NB4 (cell line): ENCODE results near the gene CTDP1.

Experiments used
- DNase-seq: peaks from one replicate; pipeline ENCODE4 v3.0.0; 2010; ENCODE audit warnings: low read depth
- H3K4me3 ChIP-seq: one replicate; pipeline ENCODE4 v1.5.1; 2011; ENCODE audit warnings: mild to moderate bottlenecking, low read depth, low read length, moderate library complexity
- CTCF ChIP-seq: IDR thresholded peaks from one replicate; pipeline ENCODE4 v1.5.1; 2012; ENCODE audit warnings: low read depth, low read length
- MAX ChIP-seq: IDR thresholded peaks from 2 replicates; pipeline ENCODE4 v1.6.1; 2011; ENCODE audit warnings: low read depth, low read length
- MYC ChIP-seq: IDR thresholded peaks from 2 replicates; pipeline ENCODE4 v1.6.1; 2011; ENCODE audit warnings: low read depth, low read length
- POLR2A ChIP-seq: IDR thresholded peaks from 2 replicates; pipeline ENCODE4 v1.6.1; 2011; ENCODE audit warnings: mild to moderate bottlenecking; ENCODE audit not compliant: insufficient read length; ENCODE audit errors: extremely low read depth

CTDP1 gene

GRCh38 chr18:79770501-79770815, 90.9 kb downstream of the CTDP1 start:
- no peak for DNase-seq
- H3K4me3 ChIP-seq = no peak overlapping the region
- TF ChIP-seq MYC (no peak), CTCF (no peak), MAX (no peak), POLR2A (no peak)

- TF ChIP-seq MAX (no peak), CTCF (no peak), POLR2A (no peak), MYC (no peak)
- DNase-seq = no peak
- no peak overlapping the region for H3K4me3 ChIP-seq
Measured at GRCh38 chr18:79770826-79771225, 91.2 kb downstream of the CTDP1 start.

GRCh38 chr18:79771446-79772107, 92.0 kb downstream of the CTDP1 start:
- no peak for TF ChIP-seq MAX
- TF ChIP-seq MYC = no peak
- no peak for TF ChIP-seq POLR2A
- no peak for TF ChIP-seq CTCF
- no peak for DNase-seq
- H3K4me3 ChIP-seq = no peak overlapping the region

- TF ChIP-seq POLR2A = no peak
- TF ChIP-seq MYC = no peak
- no peak for TF ChIP-seq MAX
- TF ChIP-seq CTCF = no peak
- DNase-seq = no peak
- no peak overlapping the region for H3K4me3 ChIP-seq
Measured at GRCh38 chr18:79772108-79772864, 92.7 kb downstream of the CTDP1 start.

- no peak overlapping the region for H3K4me3 ChIP-seq
- TF ChIP-seq CTCF = no peak
- TF ChIP-seq POLR2A = no peak
- TF ChIP-seq MAX = no peak
- TF ChIP-seq MYC = no peak
- no peak for DNase-seq
Measured at GRCh38 chr18:79772865-79773696, 93.5 kb downstream of the CTDP1 start.
